Stimulated activated CD8-positive, alpha-beta memory T cell treated with anti-CD3 and anti-CD28 coated beads, Interleukin-7, amount 100 ng/mL, for 48 hours (primary cell): ENCODE results near the gene PLCZ1.

Experiments
- DNase-seq, 2 donors: peaks; one replicate each; pipeline ENCODE4 v3.0.0-alpha.2; 2020; ENCODE audit warnings: low read depth in 1 of 2; ENCODE audit errors: extremely low read depth in 1 of 2

Gene PLCZ1

GRCh38 chr12:18634382-18634781 lies 103.4 kb downstream of the PLCZ1 start:
- DNase-seq = no peak
